Activated CD8-positive, alpha-beta T cell treated with anti-CD3 and anti-CD28 coated beads for 36 hours (primary cell): Measurements from ENCODE around the gene STXBP2. TPM values are rescaled to one million over a fixed set of nuclear protein-coding genes. Genes with fewer than 3 reads are reported as not detected.

Source experiments
- ATAC-seq: fragments of 200-7000 bp; cut with Tn5 transposase; one replicate; pipeline ENCODE4 v1.10.0; 2021; ENCODE audit warnings: mild to moderate bottlenecking, moderate library complexity
- CTCF ChIA-PET: fragments of 350-600 bp; sonication (Branson Sonifier 250); formaldehyde crosslinking; loops from one replicate; lab custom pipeline; 2021; ENCODE audit warnings: antibody characterized with exemption; lab: Charles Lee
- POLR2A ChIA-PET: fragments of 350-600 bp; sonication (Branson Sonifier 250); formaldehyde crosslinking; loops from one replicate; lab custom pipeline; 2021; ENCODE audit warnings: antibody characterized with exemption; lab: Charles Lee
- DNase-seq: peaks from one replicate; pipeline ENCODE4 v3.0.0-alpha.2; 2020
- H3K27ac Mint-ChIP-seq: one replicate; pipeline ENCODE4 v1.8.0; 2021; ENCODE audit warnings: mild to moderate bottlenecking, mixed read lengths
- H3K27me3 Mint-ChIP-seq: one replicate; pipeline ENCODE4 v1.8.0; 2021; ENCODE audit warnings: mixed read lengths
- H3K36me3 Mint-ChIP-seq: one replicate; pipeline ENCODE4 v1.8.0; 2021; ENCODE audit warnings: low read depth, mixed read lengths
- H3K4me1 Mint-ChIP-seq: one replicate; pipeline ENCODE4 v1.8.0; 2021; ENCODE audit warnings: low read depth, mixed read lengths
- H3K4me3 Mint-ChIP-seq: one replicate; pipeline ENCODE4 v1.8.0; 2021; ENCODE audit warnings: mild to moderate bottlenecking, moderate library complexity, mixed read lengths
- H3K9me3 Mint-ChIP-seq: one replicate; pipeline ENCODE4 v1.8.0; 2021; ENCODE audit warnings: mixed read lengths
- intact Hi-C: fragments of 100-400 bp; cut with micrococcal nuclease; formaldehyde crosslinking; loops from one replicate; pipeline ENCODE4 v1.10.0; 2022
- total RNA-seq, 2 experiments: library from RNA; stranded (reverse); gene quantifications; one replicate each; pipeline ENCODE4 v1.2.3, GENCODE V29; 2021
- TF ChIP-seq, protein P1 (sequence below): fragments of 200-600 bp; IDR thresholded peaks from one replicate; pipeline ENCODE4 v1.8.0; 2022; ENCODE audit warnings: antibody characterized with exemption, mild to moderate bottlenecking

Gene STXBP2
- total RNA-seq, 2 experiments from 2014 or later, result 96.4 to 99.2 TPM

DNA sequence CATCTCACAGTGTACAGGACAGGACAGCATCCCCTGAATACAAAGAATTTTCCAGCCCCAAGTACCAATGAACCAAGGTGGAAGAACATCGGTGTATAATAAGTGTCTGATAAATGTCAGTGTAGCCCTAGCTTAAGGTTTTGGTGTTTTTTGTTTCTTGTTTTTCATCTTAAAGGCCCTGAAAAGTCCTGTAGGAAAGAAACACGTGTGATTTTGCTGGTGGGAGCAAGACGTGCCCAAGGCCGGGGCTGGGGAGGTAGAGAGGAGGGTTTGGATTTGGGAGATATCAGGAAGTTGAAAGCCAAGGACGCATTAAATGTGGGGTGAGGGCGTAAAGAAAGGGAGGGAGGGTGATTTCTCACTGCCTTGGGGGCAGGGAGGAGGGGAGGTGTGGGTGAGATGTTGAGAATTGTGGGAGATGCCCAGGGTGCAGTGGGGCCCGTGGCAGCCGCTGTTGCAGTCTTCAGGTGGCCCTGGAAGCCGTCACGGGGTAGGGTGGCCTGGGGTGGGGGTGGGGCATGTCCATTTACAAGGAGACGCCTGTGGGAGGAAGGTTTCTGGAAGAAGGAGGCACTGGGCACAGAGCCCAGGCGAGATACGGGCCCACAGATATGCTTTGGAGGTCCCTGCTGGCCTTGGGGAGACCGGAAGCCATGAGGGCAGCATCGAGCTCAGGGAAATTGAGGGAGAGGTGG is 34.5 kb upstream of the STXBP2 start:
- ATAC-seq (no peak), DNase-seq (no peak)
- peaks cover 16% of the 10 kb centered on the region for H3K27me3 Mint-ChIP-seq
- TF ChIP-seq, protein P1, sequence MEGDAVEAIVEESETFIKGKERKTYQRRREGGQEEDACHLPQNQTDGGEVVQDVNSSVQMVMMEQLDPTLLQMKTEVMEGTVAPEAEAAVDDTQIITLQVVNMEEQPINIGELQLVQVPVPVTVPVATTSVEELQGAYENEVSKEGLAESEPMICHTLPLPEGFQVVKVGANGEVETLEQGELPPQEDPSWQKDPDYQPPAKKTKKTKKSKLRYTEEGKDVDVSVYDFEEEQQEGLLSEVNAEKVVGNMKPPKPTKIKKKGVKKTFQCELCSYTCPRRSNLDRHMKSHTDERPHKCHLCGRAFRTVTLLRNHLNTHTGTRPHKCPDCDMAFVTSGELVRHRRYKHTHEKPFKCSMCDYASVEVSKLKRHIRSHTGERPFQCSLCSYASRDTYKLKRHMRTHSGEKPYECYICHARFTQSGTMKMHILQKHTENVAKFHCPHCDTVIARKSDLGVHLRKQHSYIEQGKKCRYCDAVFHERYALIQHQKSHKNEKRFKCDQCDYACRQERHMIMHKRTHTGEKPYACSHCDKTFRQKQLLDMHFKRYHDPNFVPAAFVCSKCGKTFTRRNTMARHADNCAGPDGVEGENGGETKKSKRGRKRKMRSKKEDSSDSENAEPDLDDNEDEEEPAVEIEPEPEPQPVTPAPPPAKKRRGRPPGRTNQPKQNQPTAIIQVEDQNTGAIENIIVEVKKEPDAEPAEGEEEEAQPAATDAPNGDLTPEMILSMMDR, result no peak
- CTCF ChIA-PET, result no interaction called here
- intact Hi-C loops, result no loop called here
- H3K9me3 Mint-ChIP-seq, result peaks cover 3% of the 10 kb centered on the region
- no peak overlapping the region for H3K27ac Mint-ChIP-seq
- peaks cover 2% of the 10 kb centered on the region for H3K4me1 Mint-ChIP-seq
- no peak overlapping the region for H3K4me3 Mint-ChIP-seq
- no peaks in the 10 kb centered on the region for H3K36me3 Mint-ChIP-seq
- POLR2A ChIA-PET, result interaction anchor here (0.6 kb wide), 1 partner anchor 39 kb away, joined by 3 read pairs; no protein-coding TSS in a partner anchor

DNA sequence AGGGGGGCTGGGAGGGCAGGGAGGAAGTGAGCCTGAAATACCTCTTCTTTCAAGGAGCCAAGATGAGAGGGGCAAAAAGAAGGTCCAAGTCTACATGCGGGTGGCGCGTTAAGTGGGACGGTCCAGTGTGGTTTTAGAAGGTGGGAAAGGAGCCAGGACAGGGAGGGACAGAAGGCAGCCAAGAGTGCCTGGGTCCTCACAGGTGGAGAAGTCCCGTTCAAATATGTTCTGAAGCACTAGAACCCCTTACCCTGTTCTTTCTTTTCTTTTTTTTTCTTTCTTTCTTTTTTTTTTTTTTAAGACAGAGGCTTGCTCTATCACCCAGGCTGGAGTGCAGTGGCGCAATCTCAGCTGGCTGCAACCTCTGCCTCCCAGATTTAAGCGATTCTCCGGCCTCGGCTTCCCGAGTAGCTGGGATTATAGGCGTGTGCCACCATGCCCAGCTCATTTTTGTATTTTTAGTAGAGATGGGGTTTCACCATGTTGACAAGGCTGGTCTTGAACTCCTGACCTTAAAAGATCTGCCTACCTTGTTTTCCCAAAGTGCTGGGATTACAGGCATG is 33.9 kb upstream of the STXBP2 start:
- H3K9me3 Mint-ChIP-seq, result peaks cover 3% of the 10 kb centered on the region
- intact Hi-C loops, result no loop called here

DNA sequence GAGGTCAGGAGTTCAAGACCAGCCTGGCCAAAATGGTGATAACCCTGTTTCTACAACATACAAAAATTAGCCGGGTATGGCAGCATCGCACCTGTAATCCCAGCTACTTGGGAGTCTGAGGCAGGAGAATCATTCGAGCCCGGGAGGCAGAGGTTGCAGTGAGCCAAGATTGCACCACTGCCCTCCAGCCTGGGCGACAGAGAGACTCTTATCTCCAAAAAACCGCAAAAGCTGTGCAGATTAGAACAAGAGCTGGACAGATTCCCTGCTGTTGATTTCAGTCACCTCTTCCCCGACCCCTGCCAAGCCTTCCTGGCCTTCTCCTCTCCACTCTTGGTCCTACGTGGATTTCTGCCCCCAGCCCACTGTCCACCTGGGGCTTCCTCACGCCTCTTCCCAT is 33.0 kb upstream of the STXBP2 start:
- CTCF ChIA-PET, result no interaction called here
- no peak for DNase-seq
- Mint-ChIP-seq H3K36me3 (no peaks in the 10 kb centered on the region), H3K27ac (no peak overlapping the region), H3K27me3 (peaks cover 6% of the 10 kb centered on the region), H3K4me3 (no peak overlapping the region), H3K4me1 (peaks cover 2% of the 10 kb centered on the region), H3K9me3 (peaks cover 3% of the 10 kb centered on the region)
- POLR2A ChIA-PET, result interaction anchor here (1.3 kb wide), 1 partner anchor 58 kb away, joined by 3 read pairs; no protein-coding TSS in a partner anchor
- intact Hi-C loops, result no loop called here
- no peak for ATAC-seq
- TF ChIP-seq, protein P1, result no peak

More for the DNA sequence above, 33.9 kb upstream of the STXBP2 start:
- ChIA-PET POLR2A (interaction anchor here (0.6 kb wide), 1 partner anchor 35 kb away, joined by 3 read pairs; no protein-coding TSS in a partner anchor), CTCF (no interaction called here)
- no peak overlapping the region for H3K27ac Mint-ChIP-seq
- ATAC-seq (no peak), DNase-seq (no peak)
- peaks cover 2% of the 10 kb centered on the region for H3K4me1 Mint-ChIP-seq
- TF ChIP-seq, protein P1, result no peak
- no peak overlapping the region for H3K4me3 Mint-ChIP-seq
- peaks cover 9% of the 10 kb centered on the region for H3K27me3 Mint-ChIP-seq
- no peaks in the 10 kb centered on the region for H3K36me3 Mint-ChIP-seq

DNA sequence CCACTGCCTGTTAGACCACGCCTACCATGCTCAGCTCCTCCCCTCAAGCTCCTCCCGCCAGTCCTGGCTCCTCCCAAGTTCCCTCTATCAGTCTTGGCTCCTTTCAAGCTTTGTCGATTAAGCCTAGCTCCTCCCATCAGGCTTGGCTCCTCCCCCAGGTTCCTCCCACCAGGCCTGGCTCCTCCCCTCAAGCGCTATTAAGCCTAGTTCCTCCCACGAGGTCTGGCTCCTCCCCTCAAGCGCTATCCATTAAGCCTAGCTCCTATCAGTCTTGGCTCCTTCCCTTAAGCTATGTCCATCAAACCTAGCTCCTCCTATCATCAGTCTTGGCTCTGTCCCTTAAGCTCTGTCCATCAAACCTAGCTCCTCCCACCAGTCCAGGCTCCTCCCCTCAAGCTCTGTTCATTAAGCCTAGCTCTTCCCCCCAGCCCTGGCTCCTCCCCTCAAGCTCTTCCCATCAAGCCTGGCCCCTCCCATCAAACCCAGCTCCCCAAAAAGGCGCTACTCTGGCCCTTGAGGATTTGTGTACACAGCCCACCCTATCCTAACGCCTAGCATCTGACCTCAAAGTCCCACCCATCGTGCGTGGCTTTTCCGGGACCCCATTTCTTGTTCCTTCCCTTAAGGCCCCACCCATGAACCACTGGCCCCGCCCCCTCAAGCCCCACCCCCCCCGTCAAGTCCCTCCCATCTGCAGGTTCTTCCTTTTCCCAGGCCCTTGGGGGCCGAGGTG is 31.3 kb upstream of the STXBP2 start:
- CTCF ChIA-PET, result interaction anchor here (1.0 to 1.5 kb wide), 2 partner anchors 37 to 75 kb away, joined by 3 to 10 read pairs; partner anchors contain the start of gene TRAPPC5
- Mint-ChIP-seq H3K36me3 (no peaks in the 10 kb centered on the region), H3K9me3 (peaks cover 3% of the 10 kb centered on the region), H3K4me3 (no peak overlapping the region), H3K27me3 (peaks cover 6% of the 10 kb centered on the region), H3K4me1 (peaks cover 2% of the 10 kb centered on the region), H3K27ac (no peak overlapping the region)
- TF ChIP-seq, protein P1, result no peak
- ATAC-seq (peak; percentile 78), DNase-seq (peak; percentile 63)
- POLR2A ChIA-PET, result interaction anchor here (0.6 to 0.9 kb wide), 2 partner anchors 24 to 308 kb away, joined by 3 read pairs; partner anchors contain the start of gene PET100
- intact Hi-C loops, result no loop called here
